CD4-positive, alpha-beta T cell treated with Interleukin-17A for 1 hour (primary cell): ENCODE results near the gene ZNF239.
"Not testable (repeated sequence)": the region's sequence is repeated elsewhere in the genome, so short reads cannot be mapped to it uniquely, and the experiment has no call there.

ENCODE experiments used
- DNase-seq: peaks from one replicate; pipeline ENCODE4 v3.0.0-alpha.2; 2020

ZNF239 gene

DNA sequence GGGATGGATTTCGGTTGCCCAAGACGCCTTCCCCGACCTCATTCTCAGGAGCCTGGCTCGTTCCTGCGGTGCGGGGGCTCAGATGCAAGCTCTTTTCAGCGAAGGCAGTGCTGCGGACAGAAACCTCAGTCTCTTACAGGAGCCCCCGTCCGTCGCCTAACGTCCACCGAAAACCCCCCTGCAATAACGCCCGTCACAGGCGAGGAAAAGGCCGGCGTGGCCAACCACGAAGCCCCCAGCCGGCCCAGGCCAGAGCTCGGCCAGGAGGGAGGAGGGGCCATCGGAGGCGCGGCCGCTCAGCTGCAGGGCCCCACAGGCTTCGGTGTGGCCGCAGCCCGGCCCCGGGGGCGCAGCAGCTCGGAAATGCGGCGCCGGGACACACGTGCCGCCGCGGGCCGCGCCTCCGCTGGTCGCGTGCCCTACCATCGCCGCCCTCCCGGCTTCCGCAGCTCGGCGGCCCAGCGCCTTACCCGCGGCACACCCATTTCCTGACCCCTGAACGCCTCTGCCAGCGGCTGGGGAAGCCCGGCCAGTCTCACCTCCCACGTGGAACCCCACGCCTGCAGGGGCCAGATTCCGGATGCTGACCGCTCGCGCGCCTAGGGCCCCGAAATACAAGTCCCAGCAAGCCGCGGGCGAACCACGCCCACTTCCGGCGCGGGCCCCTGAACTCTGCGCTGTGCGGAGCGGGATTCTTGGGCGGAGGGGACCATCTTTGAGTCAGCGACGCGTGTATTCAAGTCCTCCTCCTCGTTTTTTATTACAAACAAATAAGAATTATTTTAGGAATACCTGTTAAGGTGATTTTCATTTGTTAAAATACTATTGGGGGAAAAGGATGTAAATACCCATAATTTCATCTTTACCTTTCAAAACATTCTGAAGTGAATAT lies at the start of gene ZNF239:
Gene ZNF239, minus strand, starts transcription at position 616 of the 892 bp plus-strand sequence. CDS start 16,537 bp downstream, outside the sequence.
- DNase-seq: peak; percentile 91

DNA sequence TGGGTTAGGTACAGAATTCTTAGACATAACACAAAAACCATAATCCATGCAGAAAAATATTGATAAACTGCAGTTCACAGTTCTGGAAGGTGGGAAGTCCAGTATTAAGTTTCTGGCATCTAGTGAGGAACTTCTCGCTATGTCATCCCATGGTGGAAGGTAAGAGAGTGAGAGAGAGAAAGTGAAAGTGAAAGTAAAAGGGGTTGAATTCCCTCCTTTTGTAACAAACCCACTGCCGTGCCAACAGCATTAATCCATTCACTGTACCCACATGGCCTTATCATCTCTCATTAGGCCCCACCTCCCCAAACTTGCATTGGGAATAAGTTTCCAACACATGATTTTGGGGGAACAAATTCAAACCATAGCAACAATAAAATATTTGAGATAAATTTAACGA lies 48.9 kb upstream of the ZNF239 start:
- peak; percentile 50 for DNase-seq

GRCh38 chr10:43622038-43622437 lies 47.6 kb upstream of the ZNF239 start:
- no peak for DNase-seq

DNA sequence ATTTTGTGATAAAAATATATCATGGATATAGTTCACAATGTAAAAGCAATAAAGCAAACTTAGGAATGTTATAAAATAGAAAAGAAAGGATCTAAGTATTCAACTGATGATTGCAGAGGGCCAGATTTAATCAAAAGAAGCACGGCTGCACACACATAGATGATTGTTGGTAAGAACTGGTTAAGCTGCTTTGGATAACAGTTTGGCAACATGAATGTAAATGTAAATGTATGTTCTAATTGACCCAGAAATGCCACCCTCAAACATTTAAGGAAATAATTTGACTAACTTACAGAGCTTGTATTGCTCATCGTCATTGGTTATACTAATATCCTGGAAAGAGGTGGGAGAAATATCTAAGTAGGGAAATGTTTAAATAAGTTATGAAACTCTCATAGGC lies 45.0 kb upstream of the ZNF239 start:
- DNase-seq: no peak

GRCh38 chr10:43616697-43617370 lies 42.4 kb upstream of the ZNF239 start:
- DNase-seq: no peak

GRCh38 chr10:43610636-43611035 lies 36.2 kb upstream of the ZNF239 start:
- no peak for DNase-seq

- DNase-seq: no peak
These were observed 32.8 kb upstream of the ZNF239 start for GRCh38 chr10:43607199-43607573.

GRCh38 chr10:43606323-43607198 lies 32.1 kb upstream of the ZNF239 start, which contains the start of gene ZNF485:
Gene ZNF485, plus strand, starts transcription at chr10:43606438. Its CDS starts 613 bp downstream, at chr10:43607051.
- DNase-seq: peak; percentile 67

GRCh38 chr10:43605850-43606322 lies 31.5 kb upstream of the ZNF239 start:
- no peak for DNase-seq

- not testable (repeated sequence) for DNase-seq
These were observed 27.2 kb upstream of the ZNF239 start for GRCh38 chr10:43601576-43601975.

DNA sequence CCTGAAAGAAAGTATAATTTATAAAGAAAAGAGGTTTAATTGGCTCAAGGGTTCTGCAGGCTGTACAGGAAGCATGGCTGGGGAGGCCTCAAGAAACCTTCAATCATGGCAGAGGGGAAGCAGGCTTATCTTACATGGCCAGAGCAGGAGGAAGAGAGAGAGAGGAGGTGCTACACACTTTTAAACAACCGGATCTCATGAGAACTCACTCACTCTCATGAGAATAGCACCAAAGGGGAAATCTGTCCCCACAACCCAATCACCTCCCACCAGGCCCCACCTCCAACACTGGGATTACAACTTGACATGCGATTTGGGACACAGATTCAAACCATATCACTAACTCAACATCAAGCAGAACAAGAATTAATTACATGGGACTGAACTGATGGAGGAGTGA lies 24.9 kb upstream of the ZNF239 start:
- DNase-seq: no peak

DNA sequence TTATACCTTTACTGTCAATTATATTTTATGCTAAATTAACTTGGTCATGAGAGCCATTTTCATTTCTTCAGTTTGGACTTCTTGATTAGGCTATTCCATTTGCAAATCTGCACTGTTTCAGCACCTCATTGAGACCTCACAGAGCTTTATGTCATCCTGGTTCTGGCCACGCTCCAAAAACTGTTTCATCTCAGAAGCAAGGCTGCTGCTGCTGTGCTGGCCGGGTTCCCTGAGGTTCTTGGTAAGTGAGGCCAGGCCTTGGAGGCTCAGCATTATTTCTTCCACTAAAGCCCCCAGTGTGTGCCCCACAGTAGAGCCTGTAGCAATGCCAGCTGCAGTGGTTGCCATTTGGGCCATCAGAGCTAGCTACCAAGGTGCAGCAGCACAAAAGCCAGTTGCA lies 24.0 kb upstream of the ZNF239 start:
- no peak for DNase-seq

DNA sequence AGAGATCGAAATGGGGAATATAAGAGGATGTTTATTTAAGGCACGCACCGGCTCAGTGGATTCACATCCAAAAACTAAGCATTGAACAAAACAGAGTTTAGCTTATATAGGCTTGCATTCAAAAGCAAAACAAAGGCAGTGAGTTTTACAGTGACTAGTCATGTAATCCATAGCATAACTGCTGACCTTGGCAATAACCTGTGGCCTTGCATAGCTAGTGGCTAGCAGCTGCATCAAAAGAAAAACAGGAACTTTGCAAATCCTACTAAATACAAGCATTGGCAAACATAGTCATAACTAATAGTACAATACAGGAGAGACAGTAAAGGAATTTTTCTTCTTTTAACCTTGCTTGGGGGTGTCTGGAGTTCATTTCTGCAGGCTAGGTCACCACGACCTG lies 22.1 kb upstream of the ZNF239 start:
- no peak for DNase-seq

DNA sequence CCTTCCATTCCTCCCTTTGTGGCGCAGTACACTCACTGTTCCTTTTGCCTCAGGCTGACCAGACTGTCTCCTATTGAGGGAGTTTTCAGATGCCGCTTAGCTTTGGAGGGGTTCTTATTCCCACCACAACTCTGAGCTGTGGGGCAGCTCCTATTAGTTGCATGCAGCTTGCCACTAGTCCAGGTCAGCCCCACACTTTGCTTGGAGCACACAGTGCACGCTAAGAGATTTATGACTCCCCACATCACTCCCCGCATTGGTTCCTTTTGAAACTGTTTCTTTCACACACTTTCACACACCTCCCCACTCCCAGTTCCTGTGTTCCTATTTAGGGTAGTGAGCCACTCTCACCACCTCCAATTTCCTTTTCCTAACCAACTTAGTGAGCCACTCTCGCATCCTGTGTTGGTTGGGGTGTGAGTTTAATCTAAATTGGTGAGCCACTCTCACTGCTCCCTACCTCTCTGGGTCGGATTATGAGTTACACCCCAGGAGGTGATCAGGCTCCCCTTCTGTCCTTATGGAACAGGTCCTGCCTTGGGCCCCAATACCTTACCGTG lies 21.4 kb upstream of the ZNF239 start:
- peak; percentile 35 for DNase-seq

GRCh38 chr10:43594944-43595589 lies 20.7 kb upstream of the ZNF239 start:
- DNase-seq: peak; percentile 63

GRCh38 chr10:43591303-43591904 lies 17.0 kb upstream of the ZNF239 start:
- no peak for DNase-seq

GRCh38 chr10:43586730-43587115 lies 12.3 kb upstream of the ZNF239 start:
- not testable (repeated sequence) for DNase-seq

- DNase-seq: no peak
These were observed 11.7 kb upstream of the ZNF239 start for GRCh38 chr10:43585981-43586729.

DNA sequence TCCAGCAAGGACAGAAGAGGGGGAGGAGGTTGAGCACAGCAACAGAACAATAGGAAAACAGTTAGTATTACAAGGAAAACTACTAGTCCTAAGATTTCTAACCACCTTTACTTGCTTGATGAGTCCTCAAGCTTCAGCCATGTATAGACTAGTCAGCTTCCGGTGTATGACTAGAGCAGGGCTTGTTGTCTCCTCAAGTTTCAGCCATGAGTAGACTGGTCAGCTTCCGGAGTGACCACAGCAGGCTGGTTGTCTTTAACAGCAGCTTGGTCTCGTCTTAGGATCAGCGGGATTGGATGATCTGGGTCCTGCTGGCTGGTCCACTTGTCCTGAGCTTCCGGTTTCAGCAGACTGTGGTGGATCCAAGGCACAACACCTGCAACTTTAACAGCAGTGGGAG lies 10.6 kb upstream of the ZNF239 start:
- no peak for DNase-seq

GRCh38 chr10:43584051-43584450 lies 9.6 kb upstream of the ZNF239 start:
- DNase-seq: no peak

DNA sequence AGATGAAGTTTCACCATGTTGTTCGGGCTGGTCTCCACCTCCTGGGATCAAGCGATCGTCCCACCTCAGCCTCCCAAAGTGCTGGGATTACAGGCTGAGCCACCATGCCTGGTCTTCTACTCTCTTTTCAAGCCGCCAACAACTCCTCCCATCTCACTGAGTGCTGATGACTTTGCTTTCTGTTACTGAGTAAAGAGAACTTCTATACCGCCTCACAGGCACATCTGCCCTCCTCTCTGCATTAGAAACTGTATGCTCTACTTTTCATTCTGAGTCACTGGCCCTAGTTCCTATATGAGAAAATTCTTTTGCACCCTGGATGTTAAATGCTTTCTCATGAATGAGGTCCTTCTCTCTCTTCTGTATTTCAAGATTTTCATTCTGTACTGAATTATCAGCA lies 2.2 kb upstream of the ZNF239 start:
- DNase-seq: no peak
